Measurements from ENCODE around the gene DDX39B. TPM values are rescaled to one million over a fixed set of nuclear protein-coding genes. Genes with fewer than 3 reads are reported as not detected.

DDX39B gene
- total and polyA plus RNA-seq, 9 of the 15 experiments (the other 6 are each of a cell fraction or from before 2014, with no cell fraction given): 479 to 869 (median 592) TPM

- TF ChIP-seq ZBTB11 (CRISPR knock-in tag; IDR thresholded peaks at IDR 0.05) (peak in 1 of 3 experiments; percentile 43; a peak in 1 of 6 replicates), PHTF2 (CRISPR knock-in tag; IDR thresholded peaks at IDR 0.05) (no peak), ZNF76 (CRISPR knock-in tag; IDR thresholded peaks at IDR 0.05; ENCODE audit: borderline replicate concordance) (no peak), ARID4B (CRISPR knock-in tag; IDR thresholded peaks at IDR 0.05) (no peak), THAP7 (CRISPR knock-in tag; IDR thresholded peaks at IDR 0.05) (no peak), FUS (optimal IDR thresholded peaks at IDR 0.05; ENCODE audit: low read depth, low read length) (no peak), TOE1 (IDR thresholded peaks at IDR 0.05; ENCODE audit: borderline replicate concordance) (no peak), TOE1 (CRISPR knock-in tag; IDR thresholded peaks at IDR 0.05; ENCODE audit: borderline replicate concordance, low read depth) (no peak), CTBP1 (IDR thresholded peaks at IDR 0.05; ENCODE audit: borderline replicate concordance) (peak; percentile 68; the same call in 1 of the 2 replicates), CREB1 (IDR thresholded peaks at IDR 0.05) (no peak), CREB1 (CRISPR knock-in tag; IDR thresholded peaks at IDR 0.05) (no peak), MYC (IDR thresholded peaks at IDR 0.05; ENCODE audit: low read depth, low read length) (peak; percentile 88), MYC (CRISPR knock-in tag; IDR thresholded peaks at IDR 0.05; ENCODE audit: borderline replicate concordance, low read depth) (peak; percentile 25; the same call in 1 of the 2 replicates), HCFC1 (IDR thresholded peaks at IDR 0.05; ENCODE audit: low read depth, low read length) (no peak), TAF7 (tag; IDR thresholded peaks at IDR 0.05) (no peak), PKNOX1 (IDR thresholded peaks at IDR 0.05) (peak; percentile 50; the same call in 1 of the 2 replicates), RCOR1 (IDR thresholded peaks at IDR 0.05; ENCODE audit: borderline replicate concordance in 1 of 2, low read depth in 2 of 2, low read length in 2 of 2) (peak in 1 of 2 experiments; percentile 72; a peak in 2 of 4 replicates), CBFA2T2 (conservative IDR thresholded peaks at IDR 0.05) (peak; percentile 81)
Measured at GRCh38 chr6:31490115-31490873, 51.5 kb downstream of the DDX39B start (continued).
